Stimulated activated naive CD8-positive, alpha-beta T cell treated with anti-CD3 and anti-CD28 coated beads, Interleukin-15, amount 100 ng/mL, for 72 hours (primary cell): ENCODE results near the gene WFS1.

Experiments used
- ATAC-seq: fragments of 150-1000 bp; cut with Tn5 transposase; 2 replicates; pipeline ENCODE4 v1.10.0; 2021; ENCODE audit warnings: mild to moderate bottlenecking, moderate library complexity
- DNase-seq, 2 donors: peaks; one replicate each; pipeline ENCODE4 v3.0.0; 2021 to 2022
- H3K27ac Mint-ChIP-seq, 2 donors: one replicate each; pipeline ENCODE4 v1.8.0; 2022; ENCODE audit warnings: mild to moderate bottlenecking in 2 of 2, mixed read lengths in 2 of 2, moderate library complexity in 2 of 2
- H3K27me3 Mint-ChIP-seq: one replicate; pipeline ENCODE4 v1.8.0; 2022; ENCODE audit warnings: mixed read lengths
- H3K4me1 Mint-ChIP-seq: one replicate; pipeline ENCODE4 v1.8.0; 2022; ENCODE audit warnings: mild to moderate bottlenecking, mixed read lengths
- H3K4me3 Mint-ChIP-seq, 2 donors: one replicate each; pipeline ENCODE4 v1.8.0; 2022; ENCODE audit warnings: mild to moderate bottlenecking in 2 of 2, mixed read lengths in 2 of 2, moderate library complexity in 1 of 2
- H3K9me3 Mint-ChIP-seq, 2 donors: one replicate each; pipeline ENCODE4 v1.8.0; 2022; ENCODE audit warnings: mixed read lengths in 2 of 2

WFS1 gene

DNA sequence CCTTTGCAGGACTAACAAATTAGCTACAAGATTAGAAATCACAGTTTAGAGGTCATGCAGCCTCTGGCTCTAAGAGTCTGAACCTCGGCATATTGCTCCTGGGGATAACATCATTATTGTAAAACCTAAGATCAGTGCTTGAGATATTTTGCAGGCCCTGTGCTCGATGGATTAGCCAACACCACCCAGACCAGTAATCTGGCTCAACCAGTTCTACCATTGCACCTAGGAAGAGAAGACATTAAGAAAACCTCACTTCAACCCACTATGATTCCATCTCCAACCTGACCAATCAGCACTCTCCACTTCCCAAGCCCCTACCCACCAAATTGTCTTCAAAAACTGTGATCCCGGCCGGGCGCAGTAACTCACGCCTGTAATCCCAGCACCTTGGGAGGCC is 43.6 kb downstream of the WFS1 start:
- DNase-seq (no peak), ATAC-seq (no peak)
- Mint-ChIP-seq H3K4me1 (peaks cover 4% of the 10 kb centered on the region), H3K27me3 (peaks cover 40% of the 10 kb centered on the region), H3K4me3 (no peak overlapping the region), H3K27ac (no peak overlapping the region), H3K9me3 (peaks cover 5% of the 10 kb centered on the region in 2 donors)

DNA sequence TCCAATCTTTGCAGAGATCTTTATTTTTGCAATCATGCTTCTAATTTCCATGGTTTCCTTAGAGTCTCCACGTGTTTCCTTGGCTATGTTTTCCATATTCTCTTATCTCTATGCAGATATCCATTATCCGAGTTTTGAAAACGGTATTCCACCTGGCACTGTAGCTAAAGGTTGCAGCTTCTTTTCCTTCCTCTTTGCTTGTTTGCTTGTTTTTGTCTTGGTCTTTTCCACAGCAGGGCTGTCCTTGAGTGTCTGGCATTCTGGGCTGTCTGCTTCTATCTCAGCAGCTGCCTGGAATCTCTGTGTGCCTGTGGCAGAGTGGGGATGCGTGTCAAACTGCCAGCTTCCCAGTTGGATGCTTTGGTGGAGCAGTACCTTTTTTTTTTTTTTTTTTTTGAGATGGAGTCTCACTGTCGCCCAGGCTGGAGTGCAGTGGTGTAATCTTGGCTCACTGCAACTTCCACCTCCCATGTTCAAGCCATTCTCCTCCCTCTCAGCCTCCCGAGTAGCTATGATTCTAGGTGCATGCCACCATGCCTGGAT is 46.9 kb downstream of the WFS1 start:
- H3K4me1 Mint-ChIP-seq = no peaks in the 10 kb centered on the region
- peaks cover 31% of the 10 kb centered on the region for H3K27me3 Mint-ChIP-seq
- DNase-seq (no peak), ATAC-seq (no peak)
- no peaks in the 10 kb centered on the region for H3K9me3 Mint-ChIP-seq
- no peak overlapping the region for H3K27ac Mint-ChIP-seq
- no peak overlapping the region for H3K4me3 Mint-ChIP-seq

DNA sequence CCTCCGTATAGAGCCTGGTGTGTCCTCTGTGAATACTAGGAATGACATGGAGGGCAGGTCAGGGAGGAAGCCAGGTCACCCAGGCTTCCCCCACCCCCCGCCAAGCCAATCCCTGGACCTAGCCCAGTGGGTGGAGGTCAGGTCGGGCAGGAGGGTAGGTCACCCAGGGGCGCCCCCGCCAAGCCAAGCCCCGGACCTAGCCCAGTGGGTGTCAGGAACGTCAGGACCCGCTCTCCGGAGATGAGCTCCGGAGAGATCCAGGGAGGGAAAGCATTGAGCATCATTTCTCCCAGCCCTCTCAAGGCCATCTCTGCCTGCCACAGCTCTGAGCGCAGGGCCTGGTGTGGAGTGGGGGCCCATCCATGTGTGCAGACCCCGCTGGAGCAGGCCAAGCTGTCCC is 48.6 kb downstream of the WFS1 start:
- H3K9me3 Mint-ChIP-seq = no peaks in the 10 kb centered on the region
- H3K27ac Mint-ChIP-seq = no peak overlapping the region
- ATAC-seq (no peak), DNase-seq (no peak)
- H3K4me1 Mint-ChIP-seq = no peaks in the 10 kb centered on the region
- no peak overlapping the region for H3K4me3 Mint-ChIP-seq
- H3K27me3 Mint-ChIP-seq = peaks cover 47% of the 10 kb centered on the region

DNA sequence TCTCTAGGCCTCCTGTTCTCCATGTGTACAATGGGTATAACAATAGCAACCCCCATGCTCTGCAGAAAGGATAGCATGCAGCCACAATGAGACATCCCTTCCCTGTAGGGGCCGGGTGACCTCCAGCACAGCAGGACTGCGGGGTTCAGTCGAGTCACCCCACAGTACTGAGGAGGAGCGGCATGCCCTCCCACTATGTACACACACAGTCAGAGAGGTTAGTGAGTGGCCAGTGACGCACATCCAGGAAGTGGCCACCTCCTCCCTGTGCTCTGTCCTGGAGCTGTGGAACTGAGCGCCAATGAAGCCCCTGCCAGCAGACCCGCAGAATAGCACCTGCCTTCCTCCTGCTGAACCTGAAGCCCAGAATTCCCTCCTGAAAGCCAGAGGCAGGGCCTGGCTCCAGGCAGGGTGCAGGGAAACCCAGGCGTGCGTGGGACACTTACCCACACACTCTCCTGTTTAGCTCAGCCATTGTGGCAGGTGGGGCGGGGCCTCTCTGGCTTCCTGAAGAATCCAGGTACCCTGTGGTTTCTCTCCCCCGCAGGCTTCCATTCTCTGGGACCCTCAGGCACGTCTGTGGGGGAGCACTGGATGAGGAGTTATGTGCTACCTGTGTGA is 50.0 kb downstream of the WFS1 start:
- ATAC-seq (no peak), DNase-seq (no peak)
- no peaks in the 10 kb centered on the region for H3K9me3 Mint-ChIP-seq
- no peak overlapping the region for H3K4me3 Mint-ChIP-seq
- H3K27me3 Mint-ChIP-seq = peaks cover 62% of the 10 kb centered on the region
- no peak overlapping the region for H3K27ac Mint-ChIP-seq
- H3K4me1 Mint-ChIP-seq = no peaks in the 10 kb centered on the region

DNA sequence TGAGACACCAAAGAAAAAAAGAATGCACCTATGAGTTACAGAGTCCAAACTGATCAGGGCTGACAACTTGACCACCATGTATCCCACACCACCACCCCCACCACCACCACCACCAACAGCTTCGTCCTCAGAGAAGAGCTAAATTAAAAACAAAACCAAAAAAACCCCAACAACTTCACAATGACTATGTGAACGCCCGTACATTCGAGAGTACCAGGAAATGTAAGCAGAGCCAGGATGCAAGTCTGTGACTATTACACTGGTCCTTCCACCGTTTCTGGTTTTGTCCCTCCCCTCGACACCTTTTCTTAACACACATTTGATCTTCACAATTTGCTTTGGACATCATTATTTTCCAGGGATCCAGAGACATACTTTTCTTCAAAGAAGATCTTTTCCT is 51.0 kb downstream of the WFS1 start:
- peaks cover 72% of the 10 kb centered on the region for H3K27me3 Mint-ChIP-seq
- ATAC-seq = no peak

DNA sequence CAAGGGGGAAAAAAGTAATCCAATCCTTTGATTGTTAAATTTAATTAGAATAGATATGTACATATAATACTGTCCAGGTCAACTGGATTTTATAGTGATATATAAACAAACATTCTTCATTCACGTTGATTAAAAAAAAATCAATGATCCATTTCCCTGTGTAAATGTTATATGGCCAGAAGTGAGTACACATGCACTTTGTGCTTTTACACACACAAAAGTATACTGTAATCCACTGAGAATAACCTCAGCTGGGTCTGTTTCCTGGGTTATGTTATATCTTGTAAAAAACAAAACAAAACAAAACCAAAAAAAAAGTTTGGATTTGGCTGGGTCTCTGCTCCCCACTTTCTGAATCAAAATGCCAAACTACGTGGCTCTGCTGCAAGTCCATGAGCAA is 51.7 kb downstream of the WFS1 start:
- no peak for ATAC-seq
- Mint-ChIP-seq H3K4me1 (no peaks in the 10 kb centered on the region), H3K27me3 (peaks cover 75% of the 10 kb centered on the region), H3K4me3 (no peak overlapping the region), H3K27ac (no peak overlapping the region), H3K9me3 (no peaks in the 10 kb centered on the region)
- DNase-seq = no peak

More for the DNA sequence above, 51.0 kb downstream of the WFS1 start:
- no peaks in the 10 kb centered on the region for H3K4me1 Mint-ChIP-seq
- no peak overlapping the region for H3K4me3 Mint-ChIP-seq
- H3K27ac Mint-ChIP-seq = no peak overlapping the region
- no peaks in the 10 kb centered on the region for H3K9me3 Mint-ChIP-seq
- no peak for DNase-seq

DNA sequence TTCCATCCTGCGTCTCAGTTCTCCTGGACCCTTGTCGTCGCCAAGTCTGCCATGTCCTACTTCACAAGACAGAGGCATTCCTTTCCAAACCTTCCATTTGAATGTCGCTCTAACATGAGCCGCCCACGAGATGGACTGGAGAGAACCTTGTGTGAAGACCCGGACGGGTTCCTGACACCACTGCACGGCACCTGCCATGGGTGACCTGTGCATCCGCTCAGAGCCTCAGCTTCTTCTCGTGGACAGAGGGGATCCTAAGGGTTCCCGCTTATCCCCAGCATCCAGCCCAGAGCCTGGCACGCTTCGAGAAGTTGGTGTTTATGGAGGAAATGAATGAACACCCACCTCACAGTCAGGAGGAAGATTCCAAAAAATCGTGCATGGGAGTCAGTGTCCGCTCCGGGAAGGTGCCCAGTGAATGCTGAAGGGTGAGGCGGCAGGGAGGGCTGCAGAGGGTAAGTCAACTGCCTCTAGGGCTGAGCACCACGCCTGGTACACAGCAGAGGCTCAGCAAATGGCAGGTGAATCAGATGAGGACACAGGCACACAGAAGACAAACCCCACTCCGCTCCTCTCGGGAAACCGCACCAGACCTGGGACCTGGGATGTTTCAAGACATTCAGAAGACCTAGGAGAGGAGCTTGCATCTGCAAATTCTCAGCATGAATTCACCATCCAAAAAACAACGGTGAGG is 52.6 kb downstream of the WFS1 start:
- H3K9me3 Mint-ChIP-seq = no peaks in the 10 kb centered on the region
- DNase-seq = no peak
- H3K27me3 Mint-ChIP-seq = peaks cover 77% of the 10 kb centered on the region
- no peak for ATAC-seq
- no peak overlapping the region for H3K4me3 Mint-ChIP-seq
- H3K4me1 Mint-ChIP-seq = no peaks in the 10 kb centered on the region
- no peak overlapping the region for H3K27ac Mint-ChIP-seq

DNA sequence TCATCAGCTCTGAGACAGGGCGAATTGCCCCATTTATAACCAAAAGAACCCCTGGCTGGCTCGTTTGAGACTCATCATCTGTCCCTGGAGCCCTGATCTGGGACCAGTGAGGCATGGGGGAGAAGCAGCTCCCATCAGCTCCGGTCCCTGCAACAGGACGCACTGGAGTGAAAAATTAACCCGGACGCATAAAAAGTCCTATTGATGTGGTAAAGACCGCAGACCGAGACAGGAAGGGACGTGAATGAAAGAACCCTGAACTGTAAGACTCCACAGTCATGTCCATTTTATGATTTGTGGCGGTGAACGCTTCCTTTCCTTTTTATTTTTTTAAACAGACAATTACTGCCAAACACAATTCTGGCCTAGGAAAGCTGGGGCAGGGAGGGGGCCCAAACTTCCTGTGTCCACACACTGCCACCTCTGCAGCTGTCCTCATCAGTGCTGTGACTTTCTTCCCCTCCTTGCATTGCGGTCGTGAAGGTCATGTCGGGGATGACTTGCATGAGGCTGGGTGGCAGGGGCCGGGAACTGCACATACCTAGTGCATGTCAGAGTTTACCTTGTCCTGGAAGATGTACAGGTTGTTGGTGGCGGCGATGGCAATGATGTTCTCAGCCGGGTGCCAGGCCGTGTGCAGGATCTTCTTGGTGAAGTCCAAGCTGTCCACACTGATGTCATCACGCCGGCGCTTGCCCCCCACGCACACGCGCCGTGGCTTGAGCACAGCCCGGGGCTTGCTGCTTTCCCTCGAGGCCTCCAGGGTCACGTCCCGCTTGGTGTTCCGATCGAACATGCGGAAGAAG is 53.3 kb downstream of the WFS1 start:
- H3K4me3 Mint-ChIP-seq = no peak overlapping the region
- peaks cover 78% of the 10 kb centered on the region for H3K27me3 Mint-ChIP-seq
- no peak overlapping the region for H3K27ac Mint-ChIP-seq
- DNase-seq = no peak
- H3K9me3 Mint-ChIP-seq = no peaks in the 10 kb centered on the region
- H3K4me1 Mint-ChIP-seq = no peaks in the 10 kb centered on the region
- no peak for ATAC-seq

DNA sequence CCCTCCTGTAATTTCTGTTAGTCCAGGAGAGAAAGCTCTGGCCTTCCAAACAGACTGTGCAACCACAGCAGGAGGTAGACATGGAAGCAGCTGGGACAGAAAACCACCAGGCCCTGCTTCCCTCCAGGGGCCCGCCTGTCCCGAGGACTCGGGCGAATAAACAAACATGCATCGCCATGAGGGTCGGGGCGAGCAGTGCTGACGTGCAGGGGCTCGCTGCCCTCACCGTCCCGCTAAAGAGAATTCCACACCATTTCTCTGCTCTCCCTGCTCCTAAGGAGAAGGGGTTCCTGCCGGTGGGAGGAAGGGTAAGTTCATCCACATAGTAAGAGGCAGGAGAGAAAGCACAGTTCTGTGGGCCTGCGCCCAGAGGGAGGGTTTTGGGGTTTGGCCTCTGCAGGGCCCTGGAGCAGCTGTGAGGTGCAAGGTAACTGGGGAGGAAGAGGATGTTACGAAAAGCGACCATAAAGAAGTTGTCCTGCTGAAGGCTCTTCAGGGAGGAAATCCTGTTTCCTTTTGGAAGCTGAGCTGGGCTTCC is 54.9 kb downstream of the WFS1 start:
- no peaks in the 10 kb centered on the region for H3K9me3 Mint-ChIP-seq
- DNase-seq = no peak

DNA sequence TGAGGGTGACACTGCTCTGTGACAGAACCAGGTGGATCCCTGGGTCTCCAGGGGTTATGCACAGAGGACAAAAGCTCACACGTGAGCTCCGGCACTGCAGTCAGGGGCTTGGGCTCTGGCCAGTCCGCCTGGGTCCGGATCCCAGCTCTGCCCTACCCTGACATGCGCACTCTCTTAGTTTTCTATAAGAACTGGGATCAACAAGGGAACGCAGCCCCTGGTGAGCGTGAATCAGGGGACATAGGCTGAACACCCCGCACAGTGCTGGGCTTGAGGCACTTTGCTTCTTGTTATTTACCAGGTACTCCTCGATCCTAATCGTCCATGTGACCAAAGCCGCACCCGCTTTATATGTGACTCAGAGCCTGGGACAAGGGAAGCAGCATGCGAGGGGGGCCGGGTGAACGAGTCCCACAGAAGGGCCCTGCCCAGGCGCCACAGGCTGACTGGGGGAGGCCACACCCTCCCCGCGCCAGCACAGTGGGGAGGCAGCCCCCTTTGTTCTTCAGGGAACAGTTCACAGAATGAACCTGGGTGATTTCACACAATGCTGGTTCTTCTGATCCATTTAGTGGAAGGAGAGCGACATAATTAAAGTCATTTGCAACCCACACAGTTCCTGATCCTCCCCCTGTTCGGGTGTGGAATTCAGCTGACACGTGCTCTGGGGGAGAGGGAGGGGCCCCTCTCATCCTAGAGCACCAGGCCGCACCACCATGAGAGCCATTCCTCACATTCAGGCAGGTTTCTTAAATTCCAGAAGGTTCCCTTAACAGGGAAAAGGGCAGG is 55.5 kb downstream of the WFS1 start:
- Mint-ChIP-seq H3K4me1 (no peaks in the 10 kb centered on the region), H3K27ac (no peak overlapping the region), H3K27me3 (peaks cover 77% of the 10 kb centered on the region), H3K4me3 (no peak overlapping the region), H3K9me3 (no peaks in the 10 kb centered on the region)
- DNase-seq = no peak
- ATAC-seq = no peak

More for the DNA sequence above, 54.9 kb downstream of the WFS1 start:
- H3K4me3 Mint-ChIP-seq = no peak overlapping the region
- H3K27ac Mint-ChIP-seq = no peak overlapping the region
- no peaks in the 10 kb centered on the region for H3K4me1 Mint-ChIP-seq
- no peak for ATAC-seq
- H3K27me3 Mint-ChIP-seq = peaks cover 84% of the 10 kb centered on the region

DNA sequence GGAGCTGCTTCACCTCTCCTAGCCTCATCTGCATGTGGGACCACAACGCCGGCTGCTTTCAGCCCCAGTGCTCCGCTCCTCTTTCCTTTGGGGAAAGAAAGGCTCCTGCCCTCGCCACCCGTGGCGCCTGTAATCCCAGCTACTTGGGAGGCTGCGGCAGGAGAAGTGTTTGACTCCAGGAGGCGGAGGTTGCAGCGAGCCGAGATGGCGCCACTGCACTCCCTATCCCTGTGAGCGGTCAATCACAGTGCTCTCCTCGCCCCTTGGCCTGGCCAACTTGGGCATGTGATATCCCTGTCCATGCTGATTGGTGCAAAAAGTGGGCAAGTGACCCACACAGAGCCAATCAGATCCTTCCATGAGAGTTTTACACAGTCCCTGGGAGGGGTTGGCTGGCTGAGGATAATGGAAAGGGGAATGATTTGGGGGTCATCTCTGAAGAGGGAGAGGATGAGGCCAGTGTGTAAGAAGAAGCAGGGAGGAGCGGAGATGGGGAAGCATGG is 56.2 kb downstream of the WFS1 start:
- DNase-seq (no peak), ATAC-seq (no peak)
- H3K4me1 Mint-ChIP-seq = no peaks in the 10 kb centered on the region
- peaks cover 76% of the 10 kb centered on the region for H3K27me3 Mint-ChIP-seq
- no peaks in the 10 kb centered on the region for H3K9me3 Mint-ChIP-seq
- H3K27ac Mint-ChIP-seq = peak overlapping the region in 1 of 2 donors; percentile 3
- no peak overlapping the region for H3K4me3 Mint-ChIP-seq

DNA sequence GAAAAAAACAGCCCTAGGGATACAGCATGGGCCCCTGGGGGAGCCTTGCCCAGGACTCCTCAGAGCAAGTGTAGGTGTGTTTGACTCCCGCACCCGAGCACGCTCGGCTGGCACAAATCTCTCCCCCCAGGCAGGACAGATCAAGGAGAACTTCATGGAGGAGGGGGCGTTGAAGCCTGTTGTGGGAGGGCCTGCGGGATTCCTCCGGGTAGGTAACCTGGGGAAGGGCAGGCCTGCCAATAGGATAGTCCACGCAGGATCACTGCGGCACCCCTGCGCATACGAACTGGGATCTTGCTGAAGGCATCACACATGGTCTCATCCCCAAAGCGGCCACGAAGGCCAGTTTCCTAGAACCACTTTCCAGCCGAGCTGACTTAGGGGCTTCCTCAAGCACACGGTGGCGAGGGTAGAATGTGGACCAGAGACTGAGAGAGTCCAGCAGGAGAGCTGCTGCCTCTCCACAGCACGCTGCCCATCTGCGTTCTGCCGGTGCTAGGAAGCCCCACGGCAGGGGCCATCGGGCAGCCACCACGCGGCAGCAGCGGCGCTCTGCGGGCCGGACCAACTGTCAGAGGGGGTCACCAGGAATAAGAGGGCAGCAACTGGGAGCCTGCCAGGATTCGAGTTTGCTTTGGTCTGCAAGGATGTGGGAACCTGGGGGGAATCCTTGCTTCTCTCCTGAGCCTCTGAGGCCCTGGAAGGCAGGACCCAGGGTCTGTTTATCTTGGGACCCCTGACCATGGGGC is 56.8 kb downstream of the WFS1 start:
- Mint-ChIP-seq H3K4me1 (no peaks in the 10 kb centered on the region), H3K9me3 (no peaks in the 10 kb centered on the region), H3K4me3 (no peak overlapping the region), H3K27ac (no peak overlapping the region), H3K27me3 (peaks cover 74% of the 10 kb centered on the region)
- no peak for ATAC-seq
- DNase-seq = no peak

DNA sequence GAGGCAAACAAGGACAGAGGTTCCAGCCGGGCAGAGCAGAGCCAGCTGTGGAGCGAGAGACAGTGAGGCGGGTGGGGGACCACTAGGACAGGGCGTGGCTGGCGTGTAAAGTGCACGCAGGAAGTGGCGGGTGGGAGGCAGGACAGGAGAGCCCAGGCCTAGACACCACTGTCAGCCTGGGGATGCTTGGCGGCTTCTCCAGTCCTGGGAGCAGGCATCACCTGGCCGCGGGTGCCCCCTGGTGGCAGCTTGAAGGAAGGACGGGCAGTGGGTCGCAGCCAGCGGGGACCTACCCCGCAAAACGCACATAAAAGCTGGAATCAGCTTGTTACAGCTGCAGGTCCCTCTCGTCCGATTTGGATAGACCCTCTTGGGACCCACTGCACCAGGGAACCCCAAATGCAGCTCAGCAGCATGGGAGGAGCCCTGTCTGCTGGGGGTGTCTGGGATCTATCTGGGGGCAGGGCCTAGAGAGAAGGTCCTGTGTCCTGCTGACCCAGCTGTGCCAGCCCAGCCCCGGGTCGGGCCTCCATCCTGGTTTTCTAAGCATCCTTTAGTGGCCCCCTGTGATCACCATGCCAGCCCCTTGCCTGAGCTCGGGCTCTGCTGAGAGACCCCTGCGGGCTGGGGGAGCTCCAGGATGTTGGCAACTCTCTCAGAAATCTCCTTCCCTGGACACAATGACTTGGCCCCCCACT is 57.7 kb downstream of the WFS1 start:
- Mint-ChIP-seq H3K4me3 (no peak overlapping the region), H3K9me3 (no peaks in the 10 kb centered on the region), H3K27me3 (peaks cover 72% of the 10 kb centered on the region), H3K4me1 (no peaks in the 10 kb centered on the region), H3K27ac (no peak overlapping the region)
- DNase-seq (peak; percentile 80 to 81), ATAC-seq (peak; percentile 76)

DNA sequence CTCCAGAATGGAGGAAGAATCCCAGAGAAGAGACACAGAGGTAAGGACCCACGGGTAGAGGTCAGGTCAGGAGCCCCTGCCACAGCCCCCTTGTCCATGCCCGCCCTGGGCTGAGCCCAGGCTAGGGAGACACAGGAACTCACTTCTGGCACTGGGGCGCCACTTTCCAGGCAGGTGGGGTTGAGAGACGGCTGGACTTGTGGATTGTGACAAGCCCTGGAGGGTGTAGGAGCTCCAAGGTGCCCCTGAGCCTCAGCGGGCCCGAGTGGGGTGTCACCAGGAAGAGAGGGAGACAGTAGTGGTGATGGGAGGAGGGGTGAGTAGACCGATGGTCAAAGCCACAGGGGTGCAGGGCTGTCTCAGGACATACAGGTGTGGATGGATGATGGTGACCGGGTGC is 58.9 kb downstream of the WFS1 start:
- Mint-ChIP-seq H3K4me3 (no peak overlapping the region), H3K9me3 (no peaks in the 10 kb centered on the region), H3K4me1 (no peaks in the 10 kb centered on the region), H3K27ac (no peak overlapping the region), H3K27me3 (peaks cover 72% of the 10 kb centered on the region)
- no peak for DNase-seq
- ATAC-seq = no peak
